Pancreas (tissue), 10 donors: ENCODE data around the gene FANCI. TPM values are rescaled to one million over a fixed set of nuclear protein-coding genes. Genes with fewer than 3 reads are reported as not detected.

ENCODE experiments used
- ATAC-seq, 4 donors: fragments of 200-7000 bp; cut with Tn5 transposase; one replicate each; pipeline versions ENCODE4 v1.8.0 to v1.9.1; 2020; ENCODE audit warnings: mild to moderate bottlenecking in 4 of 4, moderate library complexity in 4 of 4
- DNase-seq, 6 donors: peaks; one replicate each; pipeline ENCODE4 v3.0.0-alpha.2; 2020
- FAIRE-seq: peaks from 2 replicates; lab custom pipeline; 2012; peaks lifted over from hg19 to GRCh38; lab: Jason Lieb, UNC
- H3K27ac ChIP-seq, 4 donors: fragments of 200-600 bp; sonication (generic); 1 replicate in 3 of 4; 2 replicates in 1 of 4; pipeline versions ENCODE4 v1.5.0 to v1.8.0; 2020
- H3K27me3 ChIP-seq, 4 donors: fragments of 200-600 bp; one replicate each; pipeline ENCODE4 v1.8.0; 2021
- H3K36me3 ChIP-seq, 3 donors: fragments of 200-600 bp; sonication (generic) in 1 of 3; one replicate each; pipeline versions ENCODE4 v1.5.0 to v1.8.0; 2020 to 2021
- H3K4me1 ChIP-seq, 3 donors: fragments of 200-600 bp; one replicate each; pipeline ENCODE4 v1.8.0; 2021
- H3K4me3 ChIP-seq, 4 donors: fragments of 200-600 bp; sonication (generic) in 2 of 4; one replicate each; pipeline versions ENCODE4 v1.5.0 to v1.8.0; 2020 to 2021
- H3K9me3 ChIP-seq, 4 donors: fragments of 200-600 bp; one replicate each; pipeline ENCODE4 v1.8.0; 2021
- WGBS, 2 donors: extraction: QIAGEN DNeasy Blood & Tissue Kit; methylation state at CpG; one replicate each; pipeline ENCODE4 v1.1.7; 2013; 5-methylcytosine and 5-hydroxymethylcytosine counted together
- intact Hi-C, 3 donors: fragments of 100-400 bp; cut with DNase I; formaldehyde crosslinking; loops; one replicate each; pipeline versions ENCODE4 v1.11.1 to v1.14.2; 2022
- microRNA-seq, 2 donors: library from miRNA; unstranded; fragments of <30 nt; microRNA quantifications; one replicate each; pipeline versions ENCODE4 to v1.1.0, GENCODE V29; 2019 to 2020
- polyA plus RNA-seq, 2 donors: library from polyadenylated mRNA; stranded (reverse); fragments of 200-250 nt; gene quantifications; one replicate each; pipeline ENCODE4 v1.2.3, GENCODE V29; 2013
- total RNA-seq, 6 donors: library from RNA; stranded (reverse); fragmentation: NEBNext Ultra II Directional in 4 of 6; extraction: Animal tissue kit (Norgen Biotek cat#: 25700) in 4 of 6; gene quantifications; one replicate each; pipeline versions ENCODE4 v1.2.1 to v1.2.4, GENCODE V29; 2021 to 2023
- TF ChIP-seq, protein P1 (sequence below), 4 donors: fragments of 200-600 bp; sonication (generic) in 3 of 4; IDR thresholded peaks; one replicate each; pipeline versions ENCODE4 v1.5.0 to v1.8.0; 2021; ENCODE audit warnings: antibody characterized with exemption in 4 of 4
- donor health status: healthy with polysubstance abuse.
- donor health status: DM: no; HTN: no; CAD: no; lungs with moderate emphysema.
- donor health status: DM: no; HTN: no; CAD: no.
- donor health status: control.
- donor health status: control.
- donor health status: Bipolar disorder and iron deficiency.
- donor health status: DM: yes; HTN: yes; CAD: no.
- donor health status: DM: no; HTN: no; CAD: no.
- donor health status: DM: no; HTN: no; CAD: no.
- donor health status: DM: yes; HTN: yes; CAD: no.

FANCI gene
- total and polyA plus RNA-seq, 8 donors = 1.5 to 4.8 (median 3.3) TPM

- H3K27ac ChIP-seq = no peak overlapping the region
- intact Hi-C loops = no loop called here
- H3K4me3 ChIP-seq = no peak overlapping the region
- TF ChIP-seq, protein P1, sequence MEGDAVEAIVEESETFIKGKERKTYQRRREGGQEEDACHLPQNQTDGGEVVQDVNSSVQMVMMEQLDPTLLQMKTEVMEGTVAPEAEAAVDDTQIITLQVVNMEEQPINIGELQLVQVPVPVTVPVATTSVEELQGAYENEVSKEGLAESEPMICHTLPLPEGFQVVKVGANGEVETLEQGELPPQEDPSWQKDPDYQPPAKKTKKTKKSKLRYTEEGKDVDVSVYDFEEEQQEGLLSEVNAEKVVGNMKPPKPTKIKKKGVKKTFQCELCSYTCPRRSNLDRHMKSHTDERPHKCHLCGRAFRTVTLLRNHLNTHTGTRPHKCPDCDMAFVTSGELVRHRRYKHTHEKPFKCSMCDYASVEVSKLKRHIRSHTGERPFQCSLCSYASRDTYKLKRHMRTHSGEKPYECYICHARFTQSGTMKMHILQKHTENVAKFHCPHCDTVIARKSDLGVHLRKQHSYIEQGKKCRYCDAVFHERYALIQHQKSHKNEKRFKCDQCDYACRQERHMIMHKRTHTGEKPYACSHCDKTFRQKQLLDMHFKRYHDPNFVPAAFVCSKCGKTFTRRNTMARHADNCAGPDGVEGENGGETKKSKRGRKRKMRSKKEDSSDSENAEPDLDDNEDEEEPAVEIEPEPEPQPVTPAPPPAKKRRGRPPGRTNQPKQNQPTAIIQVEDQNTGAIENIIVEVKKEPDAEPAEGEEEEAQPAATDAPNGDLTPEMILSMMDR (IDR thresholded peaks at IDR 0.05) = no peak
- H3K36me3 ChIP-seq = no peaks in the 10 kb centered on the region
- peaks cover 0 to 78% (median 27%) of the 10 kb centered on the region in 4 donors for H3K27me3 ChIP-seq
- FAIRE-seq (no peak), DNase-seq (no peak), ATAC-seq (no peak)
- peaks cover 0 to 7% (median 4%) of the 10 kb centered on the region in 3 donors for H3K4me1 ChIP-seq
- WGBS, 2 donors = 20 to 22% methylated on average over 22 of the region's 22 CpGs
- no peaks in the 10 kb centered on the region for H3K9me3 ChIP-seq
These were observed 121.8 kb downstream of the FANCI start for GRCh38 chr15:89365462-89366065.

Small RNAs within 50 kb of the gene (microRNA-seq; reads per million reads assigned to microRNA genes)
- gene MIR6766 = 0 reads per million in 2 donors

Other genes with a start within 250 kb of the FANCI start
- 100 to 1,000 TPM; 104 to 151 (median 132) TPM for gene ABHD2, start 155.5 kb upstream of the FANCI start, total RNA-seq
- 10 to 100 TPM in 1 of 2 donors, 1 to 10 TPM in 1; 7.9 to 16.2 TPM for gene ABHD2, start 155.5 kb upstream of the FANCI start, polyA plus RNA-seq
- not detected for gene RLBP1, start 22.4 kb upstream of the FANCI start, total RNA-seq
- gene RLBP1, start 22.4 kb upstream of the FANCI start, polyA plus RNA-seq = under 1 TPM in 1 of 2 donors, not detected in 1; 0.19 TPM
- 10 to 100 TPM; 19.3 to 38.1 (median 23.0) TPM for gene POLG, start 90.8 kb downstream of the FANCI start, total RNA-seq
- gene POLG, start 90.8 kb downstream of the FANCI start, polyA plus RNA-seq = 10 to 100 TPM; 48.5 to 52.0 TPM